GM12873 (cell line): Measurements from ENCODE around the gene SDR42E2.

Experiments used
- TF ChIP-seq, protein P1 (sequence below): IDR thresholded peaks from 2 replicates; pipeline ENCODE4 v1.5.1; 2012; ENCODE audit warnings: low read depth, mild to moderate bottlenecking, moderate library complexity, low read length, control low read depth; ENCODE audit not compliant: insufficient read depth; ENCODE audit errors: missing control alignments

Gene SDR42E2

DNA sequence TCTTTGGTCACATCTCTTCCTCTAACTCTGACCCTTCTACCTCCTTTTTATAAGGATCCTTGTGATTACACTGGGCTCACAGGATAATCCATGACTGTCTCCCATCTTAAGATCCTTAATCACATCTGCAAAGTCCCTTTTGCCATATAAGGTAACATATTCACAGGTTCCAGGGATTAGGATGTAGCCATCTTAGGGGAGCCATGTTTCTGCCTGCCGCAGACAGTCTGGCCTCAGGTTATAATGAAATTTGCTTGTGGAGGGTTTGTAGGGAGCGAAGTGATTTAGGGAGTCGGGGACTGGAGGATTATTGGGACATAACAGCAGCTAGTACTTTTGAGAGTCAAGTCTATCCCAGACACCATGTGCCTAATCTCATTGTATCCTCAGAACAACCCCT lies 51.5 kb downstream of the SDR42E2 start:
- TF ChIP-seq, protein P1, sequence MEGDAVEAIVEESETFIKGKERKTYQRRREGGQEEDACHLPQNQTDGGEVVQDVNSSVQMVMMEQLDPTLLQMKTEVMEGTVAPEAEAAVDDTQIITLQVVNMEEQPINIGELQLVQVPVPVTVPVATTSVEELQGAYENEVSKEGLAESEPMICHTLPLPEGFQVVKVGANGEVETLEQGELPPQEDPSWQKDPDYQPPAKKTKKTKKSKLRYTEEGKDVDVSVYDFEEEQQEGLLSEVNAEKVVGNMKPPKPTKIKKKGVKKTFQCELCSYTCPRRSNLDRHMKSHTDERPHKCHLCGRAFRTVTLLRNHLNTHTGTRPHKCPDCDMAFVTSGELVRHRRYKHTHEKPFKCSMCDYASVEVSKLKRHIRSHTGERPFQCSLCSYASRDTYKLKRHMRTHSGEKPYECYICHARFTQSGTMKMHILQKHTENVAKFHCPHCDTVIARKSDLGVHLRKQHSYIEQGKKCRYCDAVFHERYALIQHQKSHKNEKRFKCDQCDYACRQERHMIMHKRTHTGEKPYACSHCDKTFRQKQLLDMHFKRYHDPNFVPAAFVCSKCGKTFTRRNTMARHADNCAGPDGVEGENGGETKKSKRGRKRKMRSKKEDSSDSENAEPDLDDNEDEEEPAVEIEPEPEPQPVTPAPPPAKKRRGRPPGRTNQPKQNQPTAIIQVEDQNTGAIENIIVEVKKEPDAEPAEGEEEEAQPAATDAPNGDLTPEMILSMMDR = no peak

DNA sequence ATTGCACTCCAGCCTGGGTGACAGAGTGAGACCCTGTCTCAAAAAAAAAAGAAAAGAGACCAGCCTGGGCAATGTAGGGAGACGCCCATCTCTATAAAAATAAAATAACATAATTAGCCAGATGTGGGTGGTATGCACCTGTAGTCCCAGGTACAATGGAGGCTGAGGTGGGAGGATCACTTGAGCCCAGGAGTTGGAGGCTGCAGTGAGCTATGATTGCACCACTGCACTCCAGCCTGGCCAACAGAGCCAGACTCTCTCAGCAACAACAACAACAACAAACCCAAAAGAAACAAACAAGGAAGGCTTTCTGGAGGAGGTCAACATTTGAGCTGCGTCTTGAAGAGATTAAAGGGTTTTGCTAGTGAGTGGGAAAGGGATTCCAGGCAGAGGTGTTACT lies 52.1 kb downstream of the SDR42E2 start:
- TF ChIP-seq, protein P1 = no peak

DNA sequence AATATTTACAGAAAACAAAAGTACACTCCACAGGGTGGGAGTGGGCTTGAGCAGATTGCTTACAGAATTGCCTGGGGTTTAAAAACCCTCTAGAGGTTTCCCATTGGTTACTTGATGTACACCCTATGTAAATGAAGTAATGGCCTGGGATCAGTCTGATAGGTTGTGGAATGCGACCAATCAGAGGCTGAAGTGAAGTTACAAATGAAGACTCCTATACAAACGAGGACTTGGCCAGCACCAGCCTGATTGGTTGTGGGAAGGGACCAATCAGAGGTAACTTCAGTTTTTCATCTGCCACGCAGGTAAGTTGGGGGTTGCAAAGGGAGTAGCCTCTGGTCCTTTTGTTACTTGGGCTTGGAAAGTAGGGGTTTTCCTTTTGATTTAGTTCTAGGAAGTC lies 52.6 kb downstream of the SDR42E2 start:
- TF ChIP-seq, protein P1 = no peak

DNA sequence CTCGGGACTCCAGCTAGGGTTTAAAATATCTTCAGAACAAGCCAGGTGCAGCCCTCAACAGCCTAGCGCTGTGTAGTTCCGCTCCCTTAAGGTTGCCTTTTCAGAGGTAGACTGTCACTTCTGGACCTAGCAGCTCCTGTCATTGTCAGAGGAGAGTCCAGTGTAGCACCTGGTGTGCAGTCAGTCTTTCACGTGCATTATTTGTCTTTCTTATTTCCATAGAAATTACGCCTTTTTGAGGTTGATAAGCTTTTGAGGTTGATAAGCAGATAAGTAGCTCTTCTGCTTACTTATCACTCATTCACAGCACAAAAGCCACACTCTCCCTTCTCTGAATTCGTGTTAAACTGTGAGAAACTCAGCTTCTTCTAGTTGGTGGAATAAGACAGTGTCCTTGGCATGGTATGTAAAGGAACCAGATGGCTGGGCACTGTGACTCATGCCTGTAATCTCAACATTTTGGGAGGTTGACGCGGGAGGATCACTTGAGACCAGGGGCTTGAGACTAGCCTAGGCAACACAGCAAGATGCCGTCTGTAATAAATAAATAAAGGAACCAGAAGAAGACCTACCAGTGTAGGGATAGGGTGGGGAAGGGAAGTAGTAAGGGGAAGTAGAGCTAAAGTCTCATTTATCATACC lies 54.0 kb downstream of the SDR42E2 start:
- TF ChIP-seq, protein P1 = no peak

DNA sequence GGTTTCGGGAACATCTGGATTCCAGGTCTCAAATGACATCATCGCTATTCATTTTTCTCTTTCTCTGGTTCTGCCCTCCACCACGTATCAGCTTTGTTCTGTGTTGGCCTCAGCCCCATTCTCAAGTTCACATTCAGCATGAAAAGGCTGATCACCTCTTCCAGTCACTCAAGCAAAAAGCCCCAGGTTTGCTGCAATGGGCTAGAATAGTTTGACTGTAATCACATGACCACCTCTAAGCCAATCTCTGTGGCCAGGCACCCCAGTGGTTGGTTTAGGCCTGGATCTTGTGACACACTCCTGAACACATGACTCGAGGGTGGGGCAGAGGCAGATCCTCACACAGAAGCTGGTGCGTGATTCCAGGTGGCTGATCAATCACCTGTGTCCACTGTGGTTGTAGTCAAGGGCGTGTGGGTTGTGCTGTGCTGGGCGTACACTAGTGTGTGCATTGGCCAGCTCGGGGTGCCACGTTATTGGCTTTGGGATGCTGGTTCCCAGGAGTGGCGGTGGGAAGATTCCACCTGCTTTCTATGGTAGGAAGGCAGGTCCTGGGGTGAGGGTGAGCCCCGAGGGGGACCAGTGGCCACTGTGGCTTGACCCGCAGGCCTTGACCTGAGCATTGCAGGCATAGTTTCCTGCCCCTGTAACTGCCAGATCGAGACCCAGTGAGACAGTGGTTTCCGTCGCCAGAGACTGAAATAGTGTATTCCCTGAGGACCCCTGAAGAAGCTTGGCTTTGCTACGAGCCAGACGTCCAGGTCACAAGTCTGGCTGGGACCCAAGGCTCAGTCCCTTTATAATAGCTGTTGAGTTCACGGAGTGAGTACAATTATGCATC lies 55.8 kb downstream of the SDR42E2 start:
- TF ChIP-seq, protein P1 = no peak

DNA sequence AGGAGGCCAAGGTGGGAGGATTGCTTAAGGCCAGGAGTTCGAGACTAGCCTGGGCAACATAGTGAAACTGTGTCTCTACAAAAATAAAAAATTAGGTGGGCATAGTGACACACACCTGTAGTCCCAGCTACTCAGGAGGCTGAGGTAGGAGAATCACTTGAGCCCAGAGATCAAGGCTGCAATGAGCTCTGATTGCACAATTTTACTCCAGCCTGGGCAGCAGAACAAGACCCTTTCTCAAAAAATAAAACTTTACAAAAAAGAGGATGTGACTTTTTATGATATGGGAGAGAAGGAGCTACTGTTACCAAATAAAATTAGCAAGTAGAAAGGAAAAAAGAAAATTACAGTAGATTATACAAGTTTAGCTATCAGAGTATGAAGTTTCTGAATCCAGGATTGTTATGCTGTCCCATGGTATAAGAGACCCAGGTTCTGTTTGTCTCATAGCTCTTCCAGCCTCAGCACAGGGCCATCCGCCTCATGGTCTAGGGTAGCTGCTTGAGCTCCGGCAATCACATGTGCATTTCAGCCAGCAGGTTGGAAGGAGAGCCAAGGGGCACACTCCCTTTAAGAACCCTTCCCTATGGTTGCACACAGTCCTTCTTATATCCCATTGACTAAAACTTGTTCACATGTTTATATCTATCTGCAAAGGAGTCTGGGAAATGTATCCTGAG lies 57.2 kb downstream of the SDR42E2 start:
- TF ChIP-seq, protein P1 = no peak

DNA sequence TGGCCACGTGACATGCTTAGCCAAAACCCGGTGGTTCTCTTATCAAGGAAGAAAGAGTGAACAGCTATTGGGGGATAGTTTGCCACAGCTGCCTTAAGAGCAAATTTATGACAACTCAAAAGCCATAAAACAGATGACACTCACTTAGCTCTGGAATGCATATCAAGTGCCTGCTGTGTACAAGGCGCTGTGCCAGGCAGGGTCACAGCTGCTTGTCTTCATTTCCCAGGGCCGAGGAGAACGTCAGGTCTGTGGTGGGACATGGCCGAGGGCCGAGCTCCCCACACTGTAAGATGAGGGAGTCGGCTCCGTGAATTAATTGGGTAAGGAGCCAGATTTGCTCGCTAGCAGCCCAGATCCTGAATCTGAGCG lies 57.7 kb downstream of the SDR42E2 start:
- TF ChIP-seq, protein P1 = no peak
